Stimulated activated CD8-positive, alpha-beta memory T cell treated with anti-CD3 and anti-CD28 coated beads, Interleukin-12 subunit alpha, Interleukin-12 subunit beta, amount 100 ng/mL, for 24 hours (primary cell): ENCODE measurements around the gene ACTL6A.

Experiments used
- DNase-seq: peaks from one replicate; pipeline ENCODE4 v3.0.0-alpha.2; 2020; ENCODE audit errors: extremely low read depth

The ACTL6A gene

GRCh38 chr3:179590669-179591068 lies 27.9 kb downstream of the ACTL6A start:
- no peak for DNase-seq

- no peak for DNase-seq
These were observed 28.6 kb downstream of the ACTL6A start for GRCh38 chr3:179591313-179591712.

- DNase-seq: no peak
These were observed 36.8 kb downstream of the ACTL6A start for GRCh38 chr3:179599531-179599930.

GRCh38 chr3:179603321-179603720 lies 40.6 kb downstream of the ACTL6A start:
- DNase-seq: no peak

- no peak for DNase-seq
These were observed 41.1 kb downstream of the ACTL6A start for GRCh38 chr3:179603831-179604230.

- DNase-seq: peak; percentile 84
These were observed 41.8 kb downstream of the ACTL6A start, which contains the start of the genes MRPL47 and NDUFB5 for GRCh38 chr3:179604321-179605078. TSS of gene MRPL47 (minus strand) at chr3:179604638. CDS start at chr3:179604624, 14 bp downstream. TSS of gene NDUFB5 (plus strand) at chr3:179604794. CDS start at chr3:179604816, 22 bp downstream.

- no peak for DNase-seq
These were observed 43.9 kb downstream of the ACTL6A start for GRCh38 chr3:179606534-179607085.

- no peak for DNase-seq
These were observed 46.4 kb downstream of the ACTL6A start for GRCh38 chr3:179608931-179609720.

GRCh38 chr3:179610066-179610465 lies 47.3 kb downstream of the ACTL6A start:
- no peak for DNase-seq

- DNase-seq: no peak
These were observed 51.1 kb downstream of the ACTL6A start for GRCh38 chr3:179613807-179614206.

GRCh38 chr3:179615458-179616173 lies 52.9 kb downstream of the ACTL6A start:
- DNase-seq: no peak

- DNase-seq: no peak
These were observed 59.3 kb downstream of the ACTL6A start for GRCh38 chr3:179622023-179622422.

- no peak for DNase-seq
These were observed 61.7 kb downstream of the ACTL6A start for GRCh38 chr3:179624451-179624850.

- no peak for DNase-seq
These were observed 68.2 kb downstream of the ACTL6A start for GRCh38 chr3:179630753-179631451.
